Measurements from ENCODE around the gene TAS2R8.
"Not testable (repeated sequence)": the region's sequence is repeated elsewhere in the genome, so short reads cannot be mapped to it uniquely, and the experiment has no call there.

TAS2R8 gene

DNA sequence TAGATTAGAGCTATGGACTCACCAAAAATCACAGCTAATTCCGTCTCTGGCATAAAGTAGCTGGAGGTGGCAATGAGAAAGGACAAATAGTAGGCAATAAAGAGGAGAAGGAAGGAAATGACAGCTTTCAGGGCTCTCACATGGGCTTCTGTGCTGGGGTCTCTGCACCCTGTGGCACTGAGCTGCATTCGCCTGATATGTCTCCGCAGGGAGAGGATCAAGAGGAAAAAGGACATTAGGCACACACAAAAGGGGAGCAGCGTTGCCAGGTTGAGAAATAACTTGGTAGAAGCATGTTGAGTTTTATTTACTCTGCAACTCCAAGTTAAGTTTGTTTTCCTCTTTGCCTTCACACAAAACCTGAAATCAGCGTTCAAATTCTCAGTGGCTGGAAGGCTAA lies 5.3 kb downstream of the TAS2R8 start:
- Mint-ChIP-seq H3K27me3 (peaks cover 9% of the 10 kb centered on the region), H3K27ac (no peak overlapping the region), H3K4me1 (no peaks in the 10 kb centered on the region), H3K36me3 (no peaks in the 10 kb centered on the region), H3K9me3 (no peaks in the 10 kb centered on the region), H3K4me3 (no peak overlapping the region)
- no peak for DNase-seq (ENCODE audit: low spot score in 2 of 2)
- ATAC-seq (ENCODE audit: low read depth), result no peak

- Mint-ChIP-seq H3K4me3 (no peak overlapping the region), H3K9me3 (peaks cover 5% of the 10 kb centered on the region), H3K27me3 (peaks cover 9% of the 10 kb centered on the region), H3K27ac (no peak overlapping the region), H3K4me1 (no peaks in the 10 kb centered on the region), H3K36me3 (no peaks in the 10 kb centered on the region)
- DNase-seq (ENCODE audit: low spot score in 2 of 2) (no peak), ATAC-seq (ENCODE audit: low read depth) (no peak)
Observed at GRCh38 chr12:10794222-10794621, 12.9 kb downstream of the TAS2R8 start.

DNA sequence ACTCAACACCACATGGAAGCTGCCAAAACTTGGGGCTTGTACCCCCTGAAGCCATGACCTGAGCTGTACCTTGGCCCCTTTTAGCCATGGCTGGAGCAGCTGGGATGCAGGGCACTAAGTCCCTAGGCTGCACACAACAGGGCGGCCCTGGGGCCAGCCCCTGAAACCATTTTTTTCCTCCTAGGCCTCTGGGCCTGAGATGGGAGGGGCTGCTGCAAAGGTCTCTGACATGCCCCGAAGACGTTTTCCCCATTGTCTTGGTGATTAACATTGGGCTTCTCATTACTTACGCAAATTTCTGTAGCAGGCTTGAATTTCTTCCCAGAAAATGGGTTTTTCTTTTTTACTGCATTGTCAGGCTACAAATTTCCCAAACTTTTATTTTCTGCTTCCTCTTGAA lies 15.3 kb downstream of the TAS2R8 start:
- H3K27me3 Mint-ChIP-seq; DNase-seq (ENCODE audit: low spot score in 2 of 2); H3K4me3 Mint-ChIP-seq; H3K27ac Mint-ChIP-seq; H3K4me1 Mint-ChIP-seq; H3K36me3 Mint-ChIP-seq; H3K9me3 Mint-ChIP-seq; ATAC-seq (ENCODE audit: low read depth): not testable (repeated sequence)

GRCh38 chr12:10783252-10783651 lies 23.8 kb downstream of the TAS2R8 start:
- no peak for ATAC-seq (ENCODE audit: low read depth)
- H3K9me3 Mint-ChIP-seq, result no peaks in the 10 kb centered on the region

GRCh38 chr12:10779103-10779502 lies 28.0 kb downstream of the TAS2R8 start:
- Mint-ChIP-seq H3K27me3 (peaks cover 7% of the 10 kb centered on the region), H3K4me1 (no peaks in the 10 kb centered on the region), H3K9me3 (no peaks in the 10 kb centered on the region), H3K27ac (no peak overlapping the region), H3K36me3 (no peaks in the 10 kb centered on the region), H3K4me3 (no peak overlapping the region)
- DNase-seq (ENCODE audit: low spot score in 2 of 2) (no peak), ATAC-seq (ENCODE audit: low read depth) (no peak)

More at GRCh38 chr12:10783252-10783651, 23.8 kb downstream of the TAS2R8 start:
- no peak overlapping the region for H3K4me3 Mint-ChIP-seq
- no peaks in the 10 kb centered on the region for H3K4me1 Mint-ChIP-seq
- H3K27me3 Mint-ChIP-seq, result peaks cover 3% of the 10 kb centered on the region
- H3K36me3 Mint-ChIP-seq, result no peaks in the 10 kb centered on the region
- no peak overlapping the region for H3K27ac Mint-ChIP-seq
- no peak for DNase-seq (ENCODE audit: low spot score in 2 of 2)

GRCh38 chr12:10771132-10771733 lies 35.9 kb downstream of the TAS2R8 start:
- H3K27me3 Mint-ChIP-seq, result peaks cover 15% of the 10 kb centered on the region
- peak; percentile 48 for ATAC-seq (ENCODE audit: low read depth)
- no peaks in the 10 kb centered on the region for H3K9me3 Mint-ChIP-seq
- H3K4me1 Mint-ChIP-seq, result no peaks in the 10 kb centered on the region
- DNase-seq (ENCODE audit: low spot score in 2 of 2), result peak in 1 of 2 donors; percentile 26
- no peak overlapping the region for H3K27ac Mint-ChIP-seq
- H3K36me3 Mint-ChIP-seq, result no peaks in the 10 kb centered on the region
- no peak overlapping the region for H3K4me3 Mint-ChIP-seq

DNA sequence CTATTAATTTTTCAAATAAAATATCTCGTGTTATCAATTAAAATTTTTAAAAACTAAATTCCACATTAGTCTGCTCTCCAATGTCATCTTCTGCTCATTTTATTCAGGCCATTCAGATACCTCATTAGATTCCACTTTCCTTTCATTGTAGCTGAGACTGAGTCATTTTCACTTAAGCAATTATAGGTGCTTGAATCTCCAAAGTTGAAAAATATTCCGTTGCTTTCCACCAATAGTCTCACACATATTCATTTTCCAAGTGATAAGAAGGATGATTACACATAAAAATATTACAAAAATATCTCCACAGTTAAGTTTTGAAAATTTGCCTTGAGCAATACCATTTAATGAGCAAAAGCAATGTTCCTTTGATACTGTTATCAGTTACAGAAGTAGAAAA lies 47.4 kb downstream of the TAS2R8 start:
- DNase-seq (ENCODE audit: low spot score in 2 of 2), result no peak
- ATAC-seq (ENCODE audit: low read depth), result no peak
- no peak overlapping the region for H3K4me3 Mint-ChIP-seq
- peaks cover 8% of the 10 kb centered on the region for H3K36me3 Mint-ChIP-seq
- H3K27me3 Mint-ChIP-seq, result peaks cover 9% of the 10 kb centered on the region
- H3K4me1 Mint-ChIP-seq, result no peaks in the 10 kb centered on the region
- peaks cover 11% of the 10 kb centered on the region for H3K9me3 Mint-ChIP-seq
- H3K27ac Mint-ChIP-seq, result no peak overlapping the region

DNA sequence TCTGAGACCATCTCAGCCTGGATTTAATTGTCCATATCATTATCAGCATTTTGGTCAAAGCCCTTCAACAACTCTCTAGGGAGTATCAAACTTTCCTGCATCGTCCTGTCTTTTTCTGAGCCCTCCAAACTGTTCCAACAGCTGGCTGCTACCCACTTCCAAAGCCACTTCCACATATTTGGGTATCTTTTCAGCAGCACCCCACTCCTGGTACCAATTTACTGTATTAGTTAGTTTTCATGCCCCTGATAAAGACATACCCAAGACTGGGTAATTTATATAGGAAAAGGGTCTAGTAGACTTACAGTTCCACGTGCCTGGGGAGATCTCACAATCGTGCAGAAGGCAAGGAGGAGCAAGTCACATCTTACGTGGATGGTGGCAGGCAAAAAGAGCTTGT lies 50.9 kb downstream of the TAS2R8 start:
- H3K4me3 Mint-ChIP-seq, result no peak overlapping the region
- peaks cover 2% of the 10 kb centered on the region for H3K4me1 Mint-ChIP-seq
- H3K36me3 Mint-ChIP-seq, result peaks cover 8% of the 10 kb centered on the region
- DNase-seq (ENCODE audit: low spot score in 2 of 2) (no peak), ATAC-seq (ENCODE audit: low read depth) (no peak)
- H3K9me3 Mint-ChIP-seq, result peaks cover 11% of the 10 kb centered on the region
- H3K27ac Mint-ChIP-seq, result no peak overlapping the region
- H3K27me3 Mint-ChIP-seq, result peaks cover 16% of the 10 kb centered on the region
